ENCODE measurements around the gene PREB. TPM values are rescaled to one million over a fixed set of nuclear protein-coding genes. Genes with fewer than 3 reads are reported as not detected.
"Not testable (repeated sequence)": the region's sequence is repeated elsewhere in the genome, so short reads cannot be mapped to it uniquely, and the experiment has no call there.

Gene PREB
- total RNA-seq = 79.8 and 82.6 TPM in 2 replicates

- H3K4me1 Mint-ChIP-seq (ENCODE audit: low read depth) = peaks cover 10% of the 10 kb centered on the region
- no peaks in the 10 kb centered on the region for H3K9me3 Mint-ChIP-seq
- H3K4me3 Mint-ChIP-seq (ENCODE audit: low read depth) = peak within 1 kb of the TSS; percentile 96
- peaks cover 2% of the 10 kb centered on the region for H3K27me3 Mint-ChIP-seq (ENCODE audit: low read depth)
- peaks cover 45% of the 10 kb centered on the region for H3K36me3 Mint-ChIP-seq (ENCODE audit: low read depth)
- DNase-seq (ENCODE audit: low spot score) = peak; percentile 98
- intact Hi-C loops (cut with micrococcal nuclease) = loop anchor here (1.0 to 2.0 kb wide), 3 partner anchors 11 to 78 kb away; partner anchors contain the start of genes ABHD1, ATRAID, KHK and SLC5A6
- peak within 1 kb of the TSS; percentile 95 for H3K27ac Mint-ChIP-seq
Observed at GRCh38 chr2:27133905-27134780, at the start of gene PREB. Gene PREB (minus strand): TSS chr2:27134636. CDS start chr2:27134421, 215 bp downstream.

GRCh38 chr2:27184115-27184514, 49.7 kb upstream of the PREB start:
- Mint-ChIP-seq H3K27ac (no peak overlapping the region), H3K36me3 (ENCODE audit: low read depth) (no peaks in the 10 kb centered on the region), H3K9me3 (no peaks in the 10 kb centered on the region), H3K4me3 (ENCODE audit: low read depth) (no peak overlapping the region), H3K27me3 (ENCODE audit: low read depth) (peaks cover 42% of the 10 kb centered on the region), H3K4me1 (ENCODE audit: low read depth) (no peaks in the 10 kb centered on the region)
- intact Hi-C loops (cut with micrococcal nuclease) = no loop called here
- DNase-seq (ENCODE audit: low spot score) = no peak

GRCh38 chr2:27182346-27182745, 47.9 kb upstream of the PREB start:
- Mint-ChIP-seq H3K4me3 (ENCODE audit: low read depth) (no peak overlapping the region), H3K27me3 (ENCODE audit: low read depth) (peaks cover 49% of the 10 kb centered on the region), H3K4me1 (ENCODE audit: low read depth) (no peaks in the 10 kb centered on the region), H3K9me3 (no peaks in the 10 kb centered on the region), H3K27ac (no peak overlapping the region), H3K36me3 (ENCODE audit: low read depth) (no peaks in the 10 kb centered on the region)
- no peak for DNase-seq (ENCODE audit: low spot score)
- intact Hi-C loops (cut with micrococcal nuclease) = no loop called here

- Mint-ChIP-seq H3K36me3 (ENCODE audit: low read depth) (no peaks in the 10 kb centered on the region), H3K4me3 (ENCODE audit: low read depth) (no peak overlapping the region), H3K4me1 (ENCODE audit: low read depth) (no peaks in the 10 kb centered on the region), H3K9me3 (no peaks in the 10 kb centered on the region), H3K27me3 (ENCODE audit: low read depth) (peaks cover 46% of the 10 kb centered on the region), H3K27ac (no peak overlapping the region)
- intact Hi-C loops (cut with micrococcal nuclease) = no loop called here
- no peak for DNase-seq (ENCODE audit: low spot score)
Observed at GRCh38 chr2:27179344-27180000, 45.0 kb upstream of the PREB start.

GRCh38 chr2:27178469-27178868, 44.0 kb upstream of the PREB start:
- intact Hi-C loops (cut with micrococcal nuclease) = no loop called here
- H3K4me1 Mint-ChIP-seq (ENCODE audit: low read depth) = no peaks in the 10 kb centered on the region
- no peaks in the 10 kb centered on the region for H3K9me3 Mint-ChIP-seq
- no peak overlapping the region for H3K27ac Mint-ChIP-seq
- no peak for DNase-seq (ENCODE audit: low spot score)
- H3K27me3 Mint-ChIP-seq (ENCODE audit: low read depth) = peaks cover 41% of the 10 kb centered on the region
- no peak overlapping the region for H3K4me3 Mint-ChIP-seq (ENCODE audit: low read depth)
- no peaks in the 10 kb centered on the region for H3K36me3 Mint-ChIP-seq (ENCODE audit: low read depth)

GRCh38 chr2:27177441-27178351, 43.3 kb upstream of the PREB start:
- intact Hi-C loops (cut with micrococcal nuclease) = no loop called here
- Mint-ChIP-seq H3K4me1 (ENCODE audit: low read depth) (no peaks in the 10 kb centered on the region), H3K36me3 (ENCODE audit: low read depth) (no peaks in the 10 kb centered on the region), H3K9me3 (no peaks in the 10 kb centered on the region), H3K27me3 (ENCODE audit: low read depth) (peaks cover 41% of the 10 kb centered on the region), H3K27ac (no peak overlapping the region), H3K4me3 (ENCODE audit: low read depth) (no peak overlapping the region)
- no peak for DNase-seq (ENCODE audit: low spot score)

GRCh38 chr2:27175781-27176180, 41.3 kb upstream of the PREB start:
- H3K4me1 Mint-ChIP-seq (ENCODE audit: low read depth); H3K36me3 Mint-ChIP-seq (ENCODE audit: low read depth); DNase-seq (ENCODE audit: low spot score); H3K27ac Mint-ChIP-seq; intact Hi-C loops (cut with micrococcal nuclease); H3K9me3 Mint-ChIP-seq; H3K4me3 Mint-ChIP-seq (ENCODE audit: low read depth): not testable (repeated sequence)
- peaks cover 42% of the 10 kb centered on the region for H3K27me3 Mint-ChIP-seq (ENCODE audit: low read depth)

- Mint-ChIP-seq H3K4me1 (ENCODE audit: low read depth) (peaks cover 1% of the 10 kb centered on the region), H3K27me3 (ENCODE audit: low read depth) (peaks cover 44% of the 10 kb centered on the region), H3K4me3 (ENCODE audit: low read depth) (no peak overlapping the region), H3K36me3 (ENCODE audit: low read depth) (no peaks in the 10 kb centered on the region), H3K27ac (no peak overlapping the region), H3K9me3 (no peaks in the 10 kb centered on the region)
- intact Hi-C loops (cut with micrococcal nuclease) = no loop called here
- no peak for DNase-seq (ENCODE audit: low spot score)
Observed at GRCh38 chr2:27175330-27175729, 40.9 kb upstream of the PREB start.

GRCh38 chr2:27174638-27175037, 40.2 kb upstream of the PREB start:
- Mint-ChIP-seq H3K36me3 (ENCODE audit: low read depth) (no peaks in the 10 kb centered on the region), H3K9me3 (no peaks in the 10 kb centered on the region), H3K4me1 (ENCODE audit: low read depth) (peaks cover 1% of the 10 kb centered on the region), H3K27me3 (ENCODE audit: low read depth) (peaks cover 40% of the 10 kb centered on the region), H3K27ac (no peak overlapping the region), H3K4me3 (ENCODE audit: low read depth) (no peak overlapping the region)
- intact Hi-C loops (cut with micrococcal nuclease) = no loop called here
- DNase-seq (ENCODE audit: low spot score) = no peak

GRCh38 chr2:27171351-27171848, 37.0 kb upstream of the PREB start:
- H3K4me1 Mint-ChIP-seq (ENCODE audit: low read depth) = peaks cover 5% of the 10 kb centered on the region
- no peak for DNase-seq (ENCODE audit: low spot score)
- intact Hi-C loops (cut with micrococcal nuclease) = no loop called here
- H3K27me3 Mint-ChIP-seq (ENCODE audit: low read depth) = peaks cover 29% of the 10 kb centered on the region
- no peaks in the 10 kb centered on the region for H3K9me3 Mint-ChIP-seq
- no peak overlapping the region for H3K4me3 Mint-ChIP-seq (ENCODE audit: low read depth)
- no peaks in the 10 kb centered on the region for H3K36me3 Mint-ChIP-seq (ENCODE audit: low read depth)
- H3K27ac Mint-ChIP-seq = no peak overlapping the region

GRCh38 chr2:27170581-27171337, 36.3 kb upstream of the PREB start:
- H3K4me1 Mint-ChIP-seq (ENCODE audit: low read depth) = peaks cover 5% of the 10 kb centered on the region
- peaks cover 24% of the 10 kb centered on the region for H3K27me3 Mint-ChIP-seq (ENCODE audit: low read depth)
- no peaks in the 10 kb centered on the region for H3K9me3 Mint-ChIP-seq
- H3K27ac Mint-ChIP-seq = no peak overlapping the region
- intact Hi-C loops (cut with micrococcal nuclease) = no loop called here
- DNase-seq (ENCODE audit: low spot score) = no peak
- H3K4me3 Mint-ChIP-seq (ENCODE audit: low read depth) = no peak overlapping the region
- H3K36me3 Mint-ChIP-seq (ENCODE audit: low read depth) = no peaks in the 10 kb centered on the region

Measured in activated T-helper 2 cell treated with anti-CD3 and anti-CD28 coated beads, Interferon-gamma antibody, Interleukin-2, Interleukin-4, amounts not matched to agents 10 μg/mL and 5 μg/mL and 100 μg/mL, durations not matched to agents 14 hours and 24 hours and 36 hours (primary cell).